Limb (tissue), 2 donors: ENCODE measurements around the gene RETREG1.
"Not testable (repeated sequence)": the region's sequence is repeated elsewhere in the genome, so short reads cannot be mapped to it uniquely, and the experiment has no call there.

ENCODE experiments used
- DNase-seq, 2 donors: peaks; one replicate each; pipeline ENCODE4 v3.0.0-alpha.2; 2016; ENCODE audit errors: extremely low spot score in 2 of 2

Gene RETREG1

GRCh38 chr5:16490911-16491310, 125.9 kb downstream of the RETREG1 start:
- DNase-seq = no peak

- peak in 1 of 2 donors; percentile 88 for DNase-seq
Observed at GRCh38 chr5:16489322-16489791, 127.4 kb downstream of the RETREG1 start.

- no peak for DNase-seq
Observed at GRCh38 chr5:16487456-16487855, 129.3 kb downstream of the RETREG1 start.

- no peak for DNase-seq
Observed at GRCh38 chr5:16486711-16487111, 130.1 kb downstream of the RETREG1 start.

GRCh38 chr5:16485656-16486055, 131.1 kb downstream of the RETREG1 start:
- no peak for DNase-seq

GRCh38 chr5:16484081-16484480, 132.7 kb downstream of the RETREG1 start:
- no peak for DNase-seq

GRCh38 chr5:16483361-16483760, 133.4 kb downstream of the RETREG1 start:
- DNase-seq = no peak

- no peak for DNase-seq
Observed at GRCh38 chr5:16482891-16483290, 133.9 kb downstream of the RETREG1 start.

- no peak for DNase-seq
Observed at GRCh38 chr5:16480821-16481538, 135.8 kb downstream of the RETREG1 start.

- no peak for DNase-seq
Observed at GRCh38 chr5:16480144-16480543, 136.7 kb downstream of the RETREG1 start.

- DNase-seq = no peak
Observed at GRCh38 chr5:16477541-16477940, 139.3 kb downstream of the RETREG1 start.

- DNase-seq = not testable (repeated sequence)
Observed at GRCh38 chr5:16476417-16476816, 140.4 kb downstream of the RETREG1 start.

- no peak for DNase-seq
Observed at GRCh38 chr5:16471387-16471786, 145.4 kb downstream of the RETREG1 start.

GRCh38 chr5:16467363-16468219, 149.2 kb downstream of the RETREG1 start:
- DNase-seq = no peak

- DNase-seq = peak; percentile 88 to 91
Observed at GRCh38 chr5:16465544-16466432, 151.0 kb downstream of the RETREG1 start, which contains the start of gene ZNF622. ZNF622 (minus strand) TSS chr5:16465800; CDS start chr5:16465665, 135 bp downstream.

GRCh38 chr5:16464664-16465543, 151.9 kb downstream of the RETREG1 start:
- peak in 1 of 2 donors; percentile 34 for DNase-seq

- no peak for DNase-seq
Observed at GRCh38 chr5:16464231-16464630, 152.6 kb downstream of the RETREG1 start.

GRCh38 chr5:16461782-16462181, 155.0 kb downstream of the RETREG1 start:
- no peak for DNase-seq

- DNase-seq = no peak
Observed at GRCh38 chr5:16461026-16461425, 155.8 kb downstream of the RETREG1 start.

GRCh38 chr5:16459451-16459850, 157.3 kb downstream of the RETREG1 start:
- no peak for DNase-seq
